H9 (cell line): ENCODE measurements around the gene DNAJC1. TPM values are rescaled to one million over a fixed set of nuclear protein-coding genes. Genes with fewer than 3 reads are reported as not detected.

ENCODE experiments used
- DNase-seq: peaks from one replicate; pipeline ENCODE4 v3.0.0-alpha.2; 2017
- H2AFZ ChIP-seq: one replicate; pipeline ENCODE4 v1.6.1; 2013; ENCODE audit warnings: mild to moderate bottlenecking, low read length, control low read depth, moderate library complexity
- H2AK5ac ChIP-seq: 2 replicates; pipeline ENCODE4 v1.6.1; 2013; ENCODE audit warnings: low read length, control low read depth, mixed read lengths; ENCODE audit not compliant: insufficient read length
- H2BK120ac ChIP-seq: one replicate; pipeline ENCODE4 v1.6.1; 2013; ENCODE audit warnings: low read depth, mild to moderate bottlenecking, low read length, control low read depth, inconsistent platforms; ENCODE audit not compliant: poor library complexity, severe bottlenecking
- H2BK12ac ChIP-seq: 2 replicates; pipeline ENCODE4 v1.6.1; 2013; ENCODE audit warnings: low read length, control low read depth, mixed read lengths, low read depth; ENCODE audit not compliant: insufficient read length
- H2BK15ac ChIP-seq: 2 replicates; pipeline ENCODE4 v1.6.1; 2013; ENCODE audit warnings: low read depth, low read length, control low read depth
- H2BK20ac ChIP-seq: one replicate; pipeline ENCODE4 v1.6.1; 2013; ENCODE audit warnings: low read depth, mild to moderate bottlenecking, low read length, control low read depth, inconsistent platforms; ENCODE audit not compliant: poor library complexity, severe bottlenecking
- H2BK5ac ChIP-seq: 2 replicates; pipeline ENCODE4 v1.6.1; 2013; ENCODE audit warnings: low read length, control low read depth, mixed read lengths; ENCODE audit not compliant: insufficient read length
- H3K14ac ChIP-seq: 2 replicates; pipeline ENCODE4 v1.6.1; 2013; ENCODE audit warnings: low read length, control low read depth; ENCODE audit not compliant: insufficient read depth
- H3K18ac ChIP-seq: 2 replicates; pipeline ENCODE4 v1.6.1; 2013; ENCODE audit warnings: low read depth, mild to moderate bottlenecking, mixed read lengths, low read length, control low read depth; ENCODE audit not compliant: insufficient read length
- H3K23ac ChIP-seq: 2 replicates; pipeline ENCODE4 v1.6.1; 2013; ENCODE audit warnings: low read length, control low read depth, mixed read lengths, low read depth; ENCODE audit not compliant: insufficient read length
- H3K23me2 ChIP-seq: 2 replicates; pipeline ENCODE4 v1.6.1; 2013; ENCODE audit warnings: low read depth, mild to moderate bottlenecking, mixed read lengths, low read length, control low read depth; ENCODE audit not compliant: insufficient read length, poor library complexity, severe bottlenecking
- H3K27ac ChIP-seq: 2 replicates; pipeline ENCODE4 v1.5.1; 2013; ENCODE audit warnings: low read length, control low read depth, mixed read lengths, low read depth; ENCODE audit not compliant: insufficient read length
- H3K27me3 ChIP-seq: 2 replicates; pipeline ENCODE4 v1.6.1; 2013; ENCODE audit warnings: low read length, control low read depth, inconsistent platforms; ENCODE audit not compliant: insufficient read depth
- H3K4ac ChIP-seq: 2 replicates; pipeline ENCODE4 v1.6.1; 2013; ENCODE audit warnings: low read depth, mild to moderate bottlenecking, control low read depth, inconsistent platforms, low read length, moderate library complexity
- H3K4me1 ChIP-seq: 2 replicates; pipeline ENCODE4 v1.6.1; 2013; ENCODE audit warnings: low read length, control low read depth, inconsistent platforms; ENCODE audit not compliant: insufficient read depth
- H3K4me2 ChIP-seq: 2 replicates; pipeline ENCODE4 v1.6.1; 2013; ENCODE audit warnings: low read length, control low read depth, mixed read lengths; ENCODE audit not compliant: insufficient read length, insufficient read depth
- H3K56ac ChIP-seq: 2 replicates; pipeline ENCODE4 v1.6.1; 2013; ENCODE audit warnings: low read depth, mild to moderate bottlenecking, mixed read lengths, low read length, control low read depth; ENCODE audit not compliant: insufficient read length
- H3K79me1 ChIP-seq: 2 replicates; pipeline ENCODE4 v1.6.1; 2013; ENCODE audit warnings: low read depth, mild to moderate bottlenecking, moderate library complexity, low read length, control low read depth, inconsistent platforms; ENCODE audit not compliant: insufficient read depth, poor library complexity, severe bottlenecking
- H3K79me2 ChIP-seq: 2 replicates; pipeline ENCODE4 v1.6.1; 2013; ENCODE audit warnings: low read length, control low read depth, inconsistent platforms; ENCODE audit not compliant: insufficient read depth
- H3K9ac ChIP-seq: 2 replicates; pipeline ENCODE4 v1.6.1; 2013; ENCODE audit warnings: low read length, control low read depth, mixed read lengths; ENCODE audit not compliant: insufficient read length; ENCODE audit errors: extremely low read depth
- H3K9me3 ChIP-seq: one replicate; pipeline ENCODE4 v1.6.1; 2013; ENCODE audit warnings: low read depth, low read length, inconsistent platforms; ENCODE audit not compliant: control insufficient read depth
- H3T11ph ChIP-seq: one replicate; pipeline ENCODE4 v1.6.1; 2013; ENCODE audit warnings: mild to moderate bottlenecking, low read length, control low read depth, inconsistent platforms
- H4K20me1 ChIP-seq: one replicate; pipeline ENCODE4 v1.6.1; 2013; ENCODE audit not compliant: control insufficient read depth, insufficient read length, insufficient read depth
- H4K5ac ChIP-seq: 2 replicates; pipeline ENCODE4 v1.6.1; 2013; ENCODE audit warnings: low read depth, mild to moderate bottlenecking, mixed read lengths, low read length, control low read depth; ENCODE audit not compliant: insufficient read length
- H4K8ac ChIP-seq: replicated peaks from 2 replicates; pipeline ENCODE4 v1.6.1; 2013; ENCODE audit warnings: low read length, control low read depth, mixed read lengths, low read depth; ENCODE audit not compliant: insufficient read length
- H4K91ac ChIP-seq: 2 replicates; pipeline ENCODE4 v1.6.1; 2013; ENCODE audit warnings: low read depth, mild to moderate bottlenecking, moderate library complexity, mixed read lengths, low read length, control low read depth; ENCODE audit not compliant: insufficient read length
- H3K27ac Mint-ChIP-seq, 3 experiments: 2 replicates in 2 of 3; 3 replicates in 1 of 3; pipeline ENCODE4 v1.8.0; 2020 to 2021; ENCODE audit warnings: mixed read lengths in 3 of 3, mild to moderate bottlenecking in 1 of 3, moderate library complexity in 1 of 3
- H3K27me3 Mint-ChIP-seq: 2 replicates; pipeline ENCODE4 v1.8.0; 2021; ENCODE audit warnings: low read depth, mild to moderate bottlenecking, moderate library complexity, mixed read lengths
- H3K36me3 Mint-ChIP-seq, 3 experiments: 2 replicates in 2 of 3; 3 replicates in 1 of 3; pipeline ENCODE4 v1.8.0; 2020 to 2021; ENCODE audit warnings: low read depth in 3 of 3, mixed read lengths in 3 of 3; ENCODE audit not compliant: insufficient read depth in 1 of 3
- H3K4me1 Mint-ChIP-seq, 2 experiments: 2 replicates each; pipeline ENCODE4 v1.8.0; 2020; ENCODE audit warnings: mixed read lengths in 2 of 2
- H3K4me3 Mint-ChIP-seq, 2 experiments: 2 replicates in 1 of 2; 3 replicates in 1 of 2; pipeline ENCODE4 v1.8.0; 2020 to 2021; ENCODE audit warnings: mild to moderate bottlenecking in 2 of 2, mixed read lengths in 2 of 2, moderate library complexity in 1 of 2
- H3K9me3 Mint-ChIP-seq, 2 experiments: 2 replicates in 1 of 2; 3 replicates in 1 of 2; pipeline ENCODE4 v1.8.0; 2020; ENCODE audit warnings: mild to moderate bottlenecking in 2 of 2, mixed read lengths in 2 of 2, moderate library complexity in 1 of 2
- WGBS: extraction: QIAGEN DNeasy Blood & Tissue Kit; methylation state at CpG from one replicate; pipeline ENCODE4 v1.1.7; 2013; ENCODE audit warnings: missing lambda C conversion rate, low lambda C conversion rate, mixed read lengths; ENCODE audit not compliant: insufficient read length; ENCODE audit errors: extremely low coverage; 5-methylcytosine and 5-hydroxymethylcytosine counted together
- total RNA-seq: library from RNA; stranded (reverse); gene quantifications from 2 replicates; pipeline ENCODE4 v1.2.1, GENCODE V29; 2021
- TF ChIP-seq, protein P1 (sequence below): fragments of 200-600 bp; sonication (generic); conservative IDR thresholded peaks from 3 replicates; pipeline ENCODE4 v1.8.0; 2021; ENCODE audit warnings: antibody characterized with exemption, mild to moderate bottlenecking

DNAJC1 gene
- total RNA-seq, 1 experiment from 2014 or later: 11.2 TPM

DNA sequence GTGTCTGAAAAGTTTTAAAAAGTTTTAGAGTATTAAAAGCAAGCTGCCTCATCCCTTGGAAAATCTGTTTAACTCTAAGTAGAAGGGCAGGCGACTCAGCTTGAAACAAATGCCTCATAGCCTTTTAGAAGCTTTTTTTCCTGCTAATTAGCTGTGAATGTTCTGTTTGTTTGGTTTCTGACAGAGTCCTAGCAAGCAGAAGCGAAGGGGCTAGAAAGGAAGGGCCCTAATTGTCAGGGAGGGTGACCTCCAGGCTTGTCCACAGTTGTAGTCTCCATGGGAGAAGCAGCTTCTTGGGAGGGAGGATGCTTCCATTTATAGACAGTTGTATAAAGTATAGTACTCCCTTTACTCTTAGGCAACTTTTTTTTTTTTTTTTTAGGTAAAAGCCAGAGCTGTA is 90.9 kb downstream of the DNAJC1 start:
- Histone ChIP-seq H3K79me2 (no peaks in the 10 kb centered on the region), H3K4ac (no peak overlapping the region), H3K27me3 (no peaks in the 10 kb centered on the region), H3K23me2 (no peaks in the 10 kb centered on the region), H4K91ac (no peak overlapping the region), H3K56ac (no peak overlapping the region), H3K18ac (no peak overlapping the region), H2BK15ac (no peak overlapping the region), H3K14ac (no peak overlapping the region), H4K20me1 (no peaks in the 10 kb centered on the region), H2BK12ac (no peak overlapping the region), H3K9me3 (no peaks in the 10 kb centered on the region), H3K79me1 (no peaks in the 10 kb centered on the region), H3K9ac (no peak overlapping the region), H2BK120ac (no peak overlapping the region), H4K5ac (no peak overlapping the region), H3K4me2 (no peak overlapping the region), H3K4me1 (peaks cover 3% of the 10 kb centered on the region; the same call in 1 of the 2 replicates), H2BK5ac (no peak overlapping the region), H2AK5ac (no peak overlapping the region), H2AFZ (no peak overlapping the region), H3K23ac (no peak overlapping the region), H4K8ac (no peak overlapping the region), H3T11ph (no peak overlapping the region), H2BK20ac (no peak overlapping the region), H3K27ac (no peak overlapping the region)
- H3K27me3 Mint-ChIP-seq: no peaks in the 10 kb centered on the region; the same call in 1 of the 2 replicates
- H3K9me3 Mint-ChIP-seq: no peaks in the 10 kb centered on the region
- TF ChIP-seq, protein P1, sequence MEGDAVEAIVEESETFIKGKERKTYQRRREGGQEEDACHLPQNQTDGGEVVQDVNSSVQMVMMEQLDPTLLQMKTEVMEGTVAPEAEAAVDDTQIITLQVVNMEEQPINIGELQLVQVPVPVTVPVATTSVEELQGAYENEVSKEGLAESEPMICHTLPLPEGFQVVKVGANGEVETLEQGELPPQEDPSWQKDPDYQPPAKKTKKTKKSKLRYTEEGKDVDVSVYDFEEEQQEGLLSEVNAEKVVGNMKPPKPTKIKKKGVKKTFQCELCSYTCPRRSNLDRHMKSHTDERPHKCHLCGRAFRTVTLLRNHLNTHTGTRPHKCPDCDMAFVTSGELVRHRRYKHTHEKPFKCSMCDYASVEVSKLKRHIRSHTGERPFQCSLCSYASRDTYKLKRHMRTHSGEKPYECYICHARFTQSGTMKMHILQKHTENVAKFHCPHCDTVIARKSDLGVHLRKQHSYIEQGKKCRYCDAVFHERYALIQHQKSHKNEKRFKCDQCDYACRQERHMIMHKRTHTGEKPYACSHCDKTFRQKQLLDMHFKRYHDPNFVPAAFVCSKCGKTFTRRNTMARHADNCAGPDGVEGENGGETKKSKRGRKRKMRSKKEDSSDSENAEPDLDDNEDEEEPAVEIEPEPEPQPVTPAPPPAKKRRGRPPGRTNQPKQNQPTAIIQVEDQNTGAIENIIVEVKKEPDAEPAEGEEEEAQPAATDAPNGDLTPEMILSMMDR: no peak
- H3K4me1 Mint-ChIP-seq: peaks cover 22 to 31% of the 10 kb centered on the region in 2 experiments
- peak overlapping the region in 1 of 3 experiments; percentile 85; a peak in 4 of 7 replicates for H3K27ac Mint-ChIP-seq
- no peak overlapping the region for H3K4me3 Mint-ChIP-seq
- no peak for DNase-seq
- no peaks in the 10 kb centered on the region for H3K36me3 Mint-ChIP-seq
- WGBS: no CpG with 5 or more reads among the region's 2 CpGs
